ENCODE results near the gene HAUS3.

DNA sequence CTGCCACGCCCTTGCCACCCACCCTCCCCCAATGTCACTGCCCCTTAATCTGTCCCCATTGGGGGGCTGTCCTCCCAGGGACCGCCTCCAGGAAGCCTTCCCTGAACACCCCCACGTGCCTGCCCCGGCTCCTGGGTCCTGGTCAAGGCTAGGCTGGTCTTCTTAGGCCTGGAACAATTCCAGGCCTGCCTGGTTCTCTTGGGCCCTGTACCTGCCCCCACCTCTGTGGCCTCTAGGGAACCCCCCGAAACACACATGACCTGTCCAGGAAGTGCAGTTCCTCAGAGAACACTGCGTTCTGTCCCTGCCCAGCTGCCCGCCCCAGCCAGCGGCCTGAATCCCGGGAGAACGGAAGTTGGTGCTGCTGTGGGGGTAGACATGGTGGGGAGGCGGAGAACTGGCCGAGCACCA is 14.9 kb upstream of the HAUS3 start:
- no peak for TF ChIP-seq POLR2A (IDR thresholded peaks at IDR 0.05)
- TF ChIP-seq, protein P1, sequence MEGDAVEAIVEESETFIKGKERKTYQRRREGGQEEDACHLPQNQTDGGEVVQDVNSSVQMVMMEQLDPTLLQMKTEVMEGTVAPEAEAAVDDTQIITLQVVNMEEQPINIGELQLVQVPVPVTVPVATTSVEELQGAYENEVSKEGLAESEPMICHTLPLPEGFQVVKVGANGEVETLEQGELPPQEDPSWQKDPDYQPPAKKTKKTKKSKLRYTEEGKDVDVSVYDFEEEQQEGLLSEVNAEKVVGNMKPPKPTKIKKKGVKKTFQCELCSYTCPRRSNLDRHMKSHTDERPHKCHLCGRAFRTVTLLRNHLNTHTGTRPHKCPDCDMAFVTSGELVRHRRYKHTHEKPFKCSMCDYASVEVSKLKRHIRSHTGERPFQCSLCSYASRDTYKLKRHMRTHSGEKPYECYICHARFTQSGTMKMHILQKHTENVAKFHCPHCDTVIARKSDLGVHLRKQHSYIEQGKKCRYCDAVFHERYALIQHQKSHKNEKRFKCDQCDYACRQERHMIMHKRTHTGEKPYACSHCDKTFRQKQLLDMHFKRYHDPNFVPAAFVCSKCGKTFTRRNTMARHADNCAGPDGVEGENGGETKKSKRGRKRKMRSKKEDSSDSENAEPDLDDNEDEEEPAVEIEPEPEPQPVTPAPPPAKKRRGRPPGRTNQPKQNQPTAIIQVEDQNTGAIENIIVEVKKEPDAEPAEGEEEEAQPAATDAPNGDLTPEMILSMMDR (IDR thresholded peaks at IDR 0.05): no peak
